VCaP (cell line): Measurements from ENCODE around the gene FAM131C.

Source experiments
- H3K27ac ChIP-seq: fragments of 450-650 bp; 2 replicates; pipeline ENCODE4 v1.5.1; 2017
- TF ChIP-seq, protein P1 (sequence below): fragments of 450-650 bp; conservative IDR thresholded peaks from 2 replicates; pipeline ENCODE4 v1.5.1; 2017; ENCODE audit warnings: mild to moderate bottlenecking, moderate library complexity

FAM131C gene

DNA sequence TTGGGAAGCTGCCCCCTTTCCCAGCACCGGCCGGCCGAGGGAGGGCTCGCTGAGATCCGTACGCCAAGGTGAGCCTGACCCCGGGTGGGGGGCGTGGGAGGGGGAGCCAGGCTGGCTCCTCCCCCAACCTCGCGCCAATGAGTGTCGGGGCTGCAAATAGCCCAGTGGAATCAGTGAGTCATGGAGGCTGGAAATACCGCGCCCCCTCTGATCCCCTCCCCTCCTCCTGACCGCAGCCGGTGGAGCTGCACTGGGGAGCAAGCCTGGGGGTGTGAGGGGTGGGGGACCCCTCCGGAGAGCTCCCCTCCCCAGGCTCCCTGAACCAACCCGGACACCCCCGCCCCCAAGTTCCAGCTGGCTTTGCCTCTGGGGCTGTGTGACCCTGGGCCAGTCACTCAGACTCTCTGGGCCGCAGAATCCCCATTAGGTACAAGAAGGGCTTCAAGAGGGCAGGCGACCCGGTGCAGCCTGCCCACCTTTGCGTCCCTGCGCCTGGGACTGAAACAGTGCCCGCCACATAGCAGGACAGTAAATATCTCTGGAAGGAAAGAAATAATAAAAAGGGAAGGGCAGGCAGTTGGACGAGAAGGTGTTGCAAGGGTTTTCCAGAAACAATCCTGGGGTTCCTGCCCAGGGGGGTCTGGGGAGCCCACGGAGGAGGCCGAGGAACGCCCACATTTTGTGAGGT, 60.1 kb downstream of the FAM131C start:
- peak overlapping the region; percentile 47 for H3K27ac ChIP-seq
- TF ChIP-seq, protein P1, sequence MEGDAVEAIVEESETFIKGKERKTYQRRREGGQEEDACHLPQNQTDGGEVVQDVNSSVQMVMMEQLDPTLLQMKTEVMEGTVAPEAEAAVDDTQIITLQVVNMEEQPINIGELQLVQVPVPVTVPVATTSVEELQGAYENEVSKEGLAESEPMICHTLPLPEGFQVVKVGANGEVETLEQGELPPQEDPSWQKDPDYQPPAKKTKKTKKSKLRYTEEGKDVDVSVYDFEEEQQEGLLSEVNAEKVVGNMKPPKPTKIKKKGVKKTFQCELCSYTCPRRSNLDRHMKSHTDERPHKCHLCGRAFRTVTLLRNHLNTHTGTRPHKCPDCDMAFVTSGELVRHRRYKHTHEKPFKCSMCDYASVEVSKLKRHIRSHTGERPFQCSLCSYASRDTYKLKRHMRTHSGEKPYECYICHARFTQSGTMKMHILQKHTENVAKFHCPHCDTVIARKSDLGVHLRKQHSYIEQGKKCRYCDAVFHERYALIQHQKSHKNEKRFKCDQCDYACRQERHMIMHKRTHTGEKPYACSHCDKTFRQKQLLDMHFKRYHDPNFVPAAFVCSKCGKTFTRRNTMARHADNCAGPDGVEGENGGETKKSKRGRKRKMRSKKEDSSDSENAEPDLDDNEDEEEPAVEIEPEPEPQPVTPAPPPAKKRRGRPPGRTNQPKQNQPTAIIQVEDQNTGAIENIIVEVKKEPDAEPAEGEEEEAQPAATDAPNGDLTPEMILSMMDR: no peak

DNA sequence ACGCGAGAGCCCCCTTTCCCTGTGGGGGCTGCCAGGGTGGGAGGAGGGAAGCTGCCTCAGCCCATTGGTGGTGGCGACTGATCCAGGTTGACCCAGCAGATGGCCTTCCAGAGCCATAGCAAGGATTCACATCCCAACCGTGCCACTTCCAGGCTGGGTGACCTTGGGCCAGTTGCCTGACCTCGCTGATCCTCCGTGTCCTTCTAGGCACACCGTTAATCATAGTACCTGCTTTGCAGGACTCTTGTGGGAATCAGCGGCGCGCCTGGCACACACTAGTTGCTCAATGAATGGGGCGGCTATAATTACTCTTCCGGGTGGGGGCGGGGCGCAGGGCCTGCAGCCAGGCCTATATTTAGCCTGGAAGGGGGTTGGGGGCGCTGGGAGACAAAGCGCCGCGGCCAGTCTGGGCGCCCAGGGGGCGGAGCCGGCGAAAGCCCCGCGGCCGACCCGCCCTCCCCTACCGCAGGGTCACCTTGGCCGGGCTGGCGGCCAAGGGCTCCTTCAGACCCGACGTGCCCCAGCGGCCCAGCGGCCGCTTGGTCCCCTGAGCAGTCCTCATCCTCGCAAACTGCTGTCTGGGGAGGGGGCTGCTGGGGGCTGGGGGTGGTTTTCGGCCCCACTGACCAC, 60.7 kb downstream of the FAM131C start:
- TF ChIP-seq, protein P1: 0 out of 2 replicates have a peak, but pooled peaks have one; percentile 5
- peak overlapping the region; percentile 47; the same call in 1 of the 2 replicates for H3K27ac ChIP-seq

DNA sequence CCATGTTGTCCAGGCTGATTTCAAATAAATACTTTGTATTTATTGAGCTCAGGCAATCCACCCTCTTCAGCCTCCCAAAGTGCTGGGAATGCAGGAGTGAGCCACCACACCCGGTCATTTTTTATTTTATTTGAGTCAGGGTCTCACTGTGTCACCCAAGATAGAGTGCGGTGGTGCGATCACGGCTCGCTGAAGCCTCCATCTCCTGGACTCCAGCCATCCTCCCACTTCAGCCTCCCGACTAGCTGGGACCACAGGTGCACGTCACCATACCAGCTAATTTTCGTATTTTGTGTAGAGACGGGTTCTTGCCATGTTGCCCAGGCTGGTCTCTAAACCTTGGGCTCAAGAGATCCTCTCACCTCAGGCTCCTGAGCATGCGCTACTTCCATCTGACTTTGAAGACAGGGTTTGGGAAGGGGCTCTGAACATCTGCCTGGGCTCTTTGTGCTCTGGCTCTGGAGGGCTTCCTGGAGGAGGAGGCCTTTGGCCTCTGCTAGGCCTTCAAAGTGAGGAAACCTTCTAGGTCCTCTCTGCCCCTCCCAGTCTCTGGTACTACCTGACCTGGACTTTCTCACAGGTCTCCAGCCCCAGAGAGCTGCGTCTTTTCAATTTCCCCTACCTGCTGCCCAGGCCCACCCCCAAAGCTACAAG, 61.4 kb downstream of the FAM131C start:
- TF ChIP-seq, protein P1: no peak
- no peak overlapping the region for H3K27ac ChIP-seq

DNA sequence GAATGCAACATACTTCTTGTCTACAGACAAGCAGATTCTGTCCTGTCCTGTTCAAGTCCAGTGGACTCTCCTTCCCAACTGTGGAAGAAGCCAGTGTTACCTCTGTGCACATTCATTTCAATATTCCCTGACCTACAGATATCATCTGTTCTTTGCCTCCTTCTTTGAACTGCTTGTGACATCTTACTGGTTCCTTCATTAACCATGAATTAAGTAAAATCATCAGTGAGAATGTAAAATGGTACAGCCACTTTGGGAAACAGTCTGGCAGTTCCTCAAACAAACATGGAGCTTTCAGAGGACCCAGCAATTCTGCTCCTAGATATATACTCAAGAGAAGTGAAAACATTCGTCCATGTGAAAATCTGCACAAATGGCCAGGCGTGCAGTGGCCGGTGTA, 62.6 kb downstream of the FAM131C start:
- H3K27ac ChIP-seq: no peak overlapping the region
- TF ChIP-seq, protein P1: no peak

DNA sequence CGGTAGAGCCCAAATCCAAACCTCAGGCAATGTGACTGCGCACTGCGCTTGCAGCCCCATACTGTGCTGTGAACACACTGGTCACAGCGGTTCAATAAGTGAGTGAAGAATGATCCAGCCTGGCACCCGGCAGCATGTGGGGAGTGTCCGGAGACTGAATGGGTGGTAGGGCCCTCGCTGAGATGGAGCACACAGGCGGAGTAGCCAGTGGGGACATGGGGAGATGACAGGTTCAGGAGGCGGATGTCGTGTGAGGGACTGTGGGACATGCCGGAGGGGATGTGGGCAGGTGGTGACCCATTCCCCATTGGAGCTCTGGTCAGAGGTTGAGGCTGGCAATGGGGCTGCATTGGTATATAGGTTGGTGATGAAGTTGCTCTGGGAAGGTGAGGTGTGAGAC, 63.8 kb downstream of the FAM131C start:
- TF ChIP-seq, protein P1: no peak
- no peak overlapping the region for H3K27ac ChIP-seq

DNA sequence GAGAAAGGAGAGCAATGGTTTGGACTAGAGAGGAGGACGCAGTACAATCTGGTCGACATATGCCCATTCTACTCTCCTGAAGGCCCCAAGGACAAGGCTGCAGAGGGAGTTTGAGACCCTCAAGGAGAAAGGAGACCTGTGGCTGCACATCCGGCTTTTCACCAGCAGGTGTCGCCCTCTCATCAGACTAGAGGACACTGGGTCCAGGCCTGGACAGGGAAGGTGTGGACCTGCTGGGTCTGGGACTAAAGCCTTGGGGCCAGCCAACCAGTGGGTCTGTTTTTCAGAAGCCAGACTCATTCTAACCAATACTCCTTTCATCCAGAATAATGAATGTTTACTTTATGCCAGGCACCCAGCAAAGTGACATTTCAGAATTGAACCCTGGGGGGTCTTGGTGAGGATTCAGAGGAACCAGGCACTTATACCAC, 64.4 kb downstream of the FAM131C start:
- H3K27ac ChIP-seq: no peak overlapping the region
- TF ChIP-seq, protein P1: peak; percentile 94
